ENCODE data around the gene SLC13A1.
"Not testable (repeated sequence)": the region's sequence is repeated elsewhere in the genome, so short reads cannot be mapped to it uniquely, and the experiment has no call there.

DNA sequence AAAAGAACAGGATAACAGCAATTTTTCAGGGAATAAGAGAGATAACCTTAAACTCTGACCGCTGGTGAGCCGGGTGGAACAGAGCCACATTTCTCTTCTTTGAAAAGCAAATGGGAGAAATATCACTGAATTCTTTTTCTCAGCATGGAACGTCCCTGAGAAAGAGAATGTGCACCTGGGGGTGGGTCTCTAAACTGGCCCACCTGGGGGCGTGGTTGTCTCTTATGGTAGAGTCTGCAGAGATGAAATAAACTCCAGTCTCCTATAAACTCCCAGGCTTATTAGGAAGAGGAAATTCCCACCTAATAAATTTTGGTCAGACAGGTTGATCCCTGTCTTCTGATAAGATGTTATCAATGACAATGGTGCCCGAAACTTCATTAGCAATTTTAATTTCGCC, 27.9 kb upstream of the SLC13A1 start:
- TF ChIP-seq, protein P1, sequence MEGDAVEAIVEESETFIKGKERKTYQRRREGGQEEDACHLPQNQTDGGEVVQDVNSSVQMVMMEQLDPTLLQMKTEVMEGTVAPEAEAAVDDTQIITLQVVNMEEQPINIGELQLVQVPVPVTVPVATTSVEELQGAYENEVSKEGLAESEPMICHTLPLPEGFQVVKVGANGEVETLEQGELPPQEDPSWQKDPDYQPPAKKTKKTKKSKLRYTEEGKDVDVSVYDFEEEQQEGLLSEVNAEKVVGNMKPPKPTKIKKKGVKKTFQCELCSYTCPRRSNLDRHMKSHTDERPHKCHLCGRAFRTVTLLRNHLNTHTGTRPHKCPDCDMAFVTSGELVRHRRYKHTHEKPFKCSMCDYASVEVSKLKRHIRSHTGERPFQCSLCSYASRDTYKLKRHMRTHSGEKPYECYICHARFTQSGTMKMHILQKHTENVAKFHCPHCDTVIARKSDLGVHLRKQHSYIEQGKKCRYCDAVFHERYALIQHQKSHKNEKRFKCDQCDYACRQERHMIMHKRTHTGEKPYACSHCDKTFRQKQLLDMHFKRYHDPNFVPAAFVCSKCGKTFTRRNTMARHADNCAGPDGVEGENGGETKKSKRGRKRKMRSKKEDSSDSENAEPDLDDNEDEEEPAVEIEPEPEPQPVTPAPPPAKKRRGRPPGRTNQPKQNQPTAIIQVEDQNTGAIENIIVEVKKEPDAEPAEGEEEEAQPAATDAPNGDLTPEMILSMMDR (IDR thresholded peaks at IDR 0.05; ENCODE audit: borderline replicate concordance, extremely low read depth, low read length, poor library complexity, severe bottlenecking) = not testable (repeated sequence)
- TF ChIP-seq EZH2 (IDR thresholded peaks at IDR 0.05; ENCODE audit: borderline replicate concordance, low read depth, low read length, severe bottlenecking) = not testable (repeated sequence)

Measured in DND-41 (cell line).